Skeletal muscle satellite cell (primary cell): ENCODE results near the gene TERT.

Experiments
- H3K27me3 ChIP-seq: 2 replicates; pipeline ENCODE4 v1.7.0; 2013; ENCODE audit warnings: low read length; ENCODE audit not compliant: control insufficient read depth, insufficient read depth
- H3K36me3 ChIP-seq: 2 replicates; pipeline ENCODE4 v1.7.0; 2013; ENCODE audit warnings: mild to moderate bottlenecking, control low read depth, low read length; ENCODE audit not compliant: insufficient read depth
- H3K4me1 ChIP-seq: 2 replicates; pipeline ENCODE4 v1.7.0; 2013; ENCODE audit warnings: low read length; ENCODE audit not compliant: control insufficient read depth, insufficient read depth
- H3K4me2 ChIP-seq: 2 replicates; pipeline ENCODE4 v1.7.0; 2013; ENCODE audit warnings: mild to moderate bottlenecking, low read length
- H3K4me3 ChIP-seq: 2 replicates; pipeline ENCODE4 v1.7.0; 2013; ENCODE audit warnings: low read length
- H3K9ac ChIP-seq: 2 replicates; pipeline ENCODE4 v1.7.0; 2013; ENCODE audit warnings: mild to moderate bottlenecking, low read depth, low read length, moderate library complexity
- H3K9me3 ChIP-seq: replicated peaks from 2 replicates; pipeline ENCODE4 v1.7.0; 2013; ENCODE audit warnings: mild to moderate bottlenecking, control low read depth, low read length

Gene TERT

GRCh38 chr5:1209489-1209852 lies 85.4 kb downstream of the TERT start:
- no peaks in the 10 kb centered on the region for H3K36me3 ChIP-seq
- no peak overlapping the region for H3K4me2 ChIP-seq
- no peaks in the 10 kb centered on the region for H3K9me3 ChIP-seq
- no peak overlapping the region for H3K4me3 ChIP-seq
- no peaks in the 10 kb centered on the region for H3K4me1 ChIP-seq
- peaks cover 21% of the 10 kb centered on the region for H3K27me3 ChIP-seq
- H3K9ac ChIP-seq, result no peak overlapping the region

- H3K36me3 ChIP-seq, result no peaks in the 10 kb centered on the region
- no peak overlapping the region for H3K4me3 ChIP-seq
- H3K4me2 ChIP-seq, result no peak overlapping the region
- H3K4me1 ChIP-seq, result no peaks in the 10 kb centered on the region
- no peaks in the 10 kb centered on the region for H3K9me3 ChIP-seq
- H3K27me3 ChIP-seq, result peaks cover 24% of the 10 kb centered on the region
- no peak overlapping the region for H3K9ac ChIP-seq
Observed at GRCh38 chr5:1208743-1209488, 86.0 kb downstream of the TERT start.

GRCh38 chr5:1208221-1208742 lies 86.6 kb downstream of the TERT start:
- no peak overlapping the region for H3K4me3 ChIP-seq
- no peak overlapping the region for H3K9ac ChIP-seq
- peaks cover 26% of the 10 kb centered on the region for H3K27me3 ChIP-seq
- no peak overlapping the region for H3K4me2 ChIP-seq
- H3K4me1 ChIP-seq, result no peaks in the 10 kb centered on the region
- H3K36me3 ChIP-seq, result no peaks in the 10 kb centered on the region
- H3K9me3 ChIP-seq, result no peaks in the 10 kb centered on the region

GRCh38 chr5:1207555-1207954 lies 87.3 kb downstream of the TERT start:
- Histone ChIP-seq H3K36me3 (no peaks in the 10 kb centered on the region), H3K4me3 (no peak overlapping the region), H3K9ac (no peak overlapping the region), H3K4me1 (no peaks in the 10 kb centered on the region), H3K4me2 (no peak overlapping the region), H3K27me3 (peaks cover 26% of the 10 kb centered on the region), H3K9me3 (no peaks in the 10 kb centered on the region)

GRCh38 chr5:1206521-1207412 lies 88.1 kb downstream of the TERT start:
- peaks cover 26% of the 10 kb centered on the region for H3K27me3 ChIP-seq
- no peak overlapping the region for H3K9ac ChIP-seq

GRCh38 chr5:1205255-1206180 lies 89.3 kb downstream of the TERT start:
- Histone ChIP-seq H3K4me2 (no peak overlapping the region), H3K27me3 (peaks cover 26% of the 10 kb centered on the region)

More at GRCh38 chr5:1206521-1207412, 88.1 kb downstream of the TERT start:
- H3K9me3 ChIP-seq, result no peaks in the 10 kb centered on the region
- no peak overlapping the region for H3K4me3 ChIP-seq
- no peaks in the 10 kb centered on the region for H3K4me1 ChIP-seq
- no peak overlapping the region for H3K4me2 ChIP-seq
- H3K36me3 ChIP-seq, result no peaks in the 10 kb centered on the region

GRCh38 chr5:1204693-1205242 lies 90.1 kb downstream of the TERT start:
- Histone ChIP-seq H3K27me3 (peaks cover 26% of the 10 kb centered on the region), H3K4me3 (no peak overlapping the region), H3K9ac (no peak overlapping the region), H3K4me2 (no peak overlapping the region), H3K4me1 (no peaks in the 10 kb centered on the region), H3K36me3 (no peaks in the 10 kb centered on the region), H3K9me3 (no peaks in the 10 kb centered on the region)

More at GRCh38 chr5:1205255-1206180, 89.3 kb downstream of the TERT start:
- no peak overlapping the region for H3K4me3 ChIP-seq
- no peaks in the 10 kb centered on the region for H3K9me3 ChIP-seq
- no peak overlapping the region for H3K9ac ChIP-seq
- no peaks in the 10 kb centered on the region for H3K4me1 ChIP-seq
- H3K36me3 ChIP-seq, result no peaks in the 10 kb centered on the region

GRCh38 chr5:1203968-1204692 lies 90.7 kb downstream of the TERT start:
- H3K4me3 ChIP-seq, result no peak overlapping the region
- peaks cover 26% of the 10 kb centered on the region for H3K27me3 ChIP-seq
- H3K36me3 ChIP-seq, result no peaks in the 10 kb centered on the region
- H3K9me3 ChIP-seq, result no peaks in the 10 kb centered on the region
- no peak overlapping the region for H3K9ac ChIP-seq
- no peak overlapping the region for H3K4me2 ChIP-seq
- no peaks in the 10 kb centered on the region for H3K4me1 ChIP-seq

GRCh38 chr5:1203311-1203967 lies 91.4 kb downstream of the TERT start:
- H3K9ac ChIP-seq, result no peak overlapping the region
- no peak overlapping the region for H3K4me3 ChIP-seq
- H3K4me1 ChIP-seq, result no peaks in the 10 kb centered on the region
- no peaks in the 10 kb centered on the region for H3K36me3 ChIP-seq
- peaks cover 26% of the 10 kb centered on the region for H3K27me3 ChIP-seq
- H3K9me3 ChIP-seq, result no peaks in the 10 kb centered on the region
- no peak overlapping the region for H3K4me2 ChIP-seq
